GM18951 (cell line): ENCODE results near the gene VAMP2.

ENCODE experiments used
- POLR2A ChIP-seq: IDR thresholded peaks from 4 replicates; pipeline ENCODE4 v1.6.1; 2011; ENCODE audit warnings: mild to moderate bottlenecking; ENCODE audit not compliant: insufficient read length, insufficient read depth; ENCODE audit errors: extremely low read depth
- in situ Hi-C: fragments of 300-500 bp; cut with MboI; formaldehyde crosslinking; loops from one replicate; pipeline ENCODE4 v1.12.0; 2022; ENCODE audit warnings: low sequenced_read_pairs, mixed read lengths, inconsistent platforms; ENCODE audit not compliant: unreplicated experiment

Gene VAMP2, protein sequence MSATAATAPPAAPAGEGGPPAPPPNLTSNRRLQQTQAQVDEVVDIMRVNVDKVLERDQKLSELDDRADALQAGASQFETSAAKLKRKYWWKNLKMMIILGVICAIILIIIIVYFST

DNA sequence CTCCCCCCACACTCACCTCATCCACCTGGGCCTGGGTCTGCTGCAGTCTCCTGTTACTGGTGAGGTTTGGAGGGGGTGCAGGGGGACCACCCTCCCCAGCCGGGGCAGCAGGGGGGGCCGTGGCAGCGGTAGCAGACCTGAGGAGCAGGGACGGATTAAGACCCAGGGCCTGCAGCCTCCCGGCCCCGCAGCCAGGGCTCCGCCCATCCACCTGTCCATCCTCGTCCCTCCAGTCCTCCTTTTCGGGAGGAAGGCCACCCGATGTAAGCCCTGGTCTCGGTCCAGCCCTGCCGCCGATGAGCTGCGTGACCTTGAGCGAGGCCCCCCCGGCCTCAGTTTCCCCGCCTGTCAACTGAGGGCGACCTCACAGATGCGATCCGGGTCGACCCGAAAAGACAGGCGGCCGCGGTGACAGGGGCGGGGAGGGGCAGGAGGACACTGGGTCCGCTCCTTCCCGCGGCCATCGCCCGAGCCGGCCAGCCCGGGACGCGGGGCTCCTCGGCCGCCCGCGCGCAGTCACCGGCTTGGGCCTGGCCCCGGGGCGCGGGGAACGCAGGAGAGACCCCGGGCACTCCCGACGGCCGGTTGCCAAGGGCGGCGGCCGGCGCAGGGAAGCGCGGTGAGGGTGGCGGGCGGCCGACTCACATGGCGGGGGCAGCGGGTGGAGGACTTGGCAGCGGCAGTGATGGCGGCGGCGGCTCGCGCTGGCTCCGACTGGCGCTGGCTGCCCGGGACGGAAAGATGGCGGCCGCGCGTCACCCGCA lies at the start of gene VAMP2:
Gene VAMP2 (minus strand): TSS at position 716 of the 764 bp plus-strand sequence. CDS start 69 bp downstream, at position 647.
- in situ Hi-C loops = no loop called here
- peak; percentile 82 for TF ChIP-seq POLR2A

DNA sequence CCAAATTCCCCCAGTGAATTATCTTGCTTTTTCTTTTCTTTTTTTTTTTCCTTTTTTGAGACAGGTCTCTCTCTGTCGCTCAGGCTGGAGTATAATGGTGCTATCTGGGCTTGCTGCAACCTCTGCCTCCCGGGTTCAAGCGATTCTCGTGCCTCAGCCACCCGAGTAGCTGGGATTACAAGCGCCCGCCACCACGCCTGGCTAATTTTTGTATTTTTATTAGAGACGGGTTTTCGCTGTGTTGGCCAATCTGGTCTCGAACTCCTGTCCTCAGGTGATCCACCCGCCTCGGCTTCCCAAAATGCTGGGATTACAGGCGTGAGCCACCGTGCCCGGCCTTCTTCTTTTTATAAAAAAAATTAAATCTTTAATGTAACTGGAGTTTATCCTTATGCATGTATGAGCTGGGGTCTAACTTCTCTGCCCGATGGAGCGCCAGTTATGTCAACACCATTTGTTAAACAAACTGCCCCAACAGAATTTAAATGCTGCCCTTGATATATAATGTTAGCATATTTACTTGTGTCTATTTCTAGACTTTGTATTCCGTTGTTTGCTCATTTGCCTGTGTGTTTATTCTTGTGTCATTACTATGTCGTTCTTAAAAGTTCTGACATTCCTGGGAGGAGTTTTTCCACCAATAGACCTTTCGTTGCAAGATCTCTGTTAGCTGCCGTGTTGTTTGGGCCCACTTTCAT lies 48.2 kb upstream of the VAMP2 start:
- in situ Hi-C loops = no loop called here
- no peak for TF ChIP-seq POLR2A

DNA sequence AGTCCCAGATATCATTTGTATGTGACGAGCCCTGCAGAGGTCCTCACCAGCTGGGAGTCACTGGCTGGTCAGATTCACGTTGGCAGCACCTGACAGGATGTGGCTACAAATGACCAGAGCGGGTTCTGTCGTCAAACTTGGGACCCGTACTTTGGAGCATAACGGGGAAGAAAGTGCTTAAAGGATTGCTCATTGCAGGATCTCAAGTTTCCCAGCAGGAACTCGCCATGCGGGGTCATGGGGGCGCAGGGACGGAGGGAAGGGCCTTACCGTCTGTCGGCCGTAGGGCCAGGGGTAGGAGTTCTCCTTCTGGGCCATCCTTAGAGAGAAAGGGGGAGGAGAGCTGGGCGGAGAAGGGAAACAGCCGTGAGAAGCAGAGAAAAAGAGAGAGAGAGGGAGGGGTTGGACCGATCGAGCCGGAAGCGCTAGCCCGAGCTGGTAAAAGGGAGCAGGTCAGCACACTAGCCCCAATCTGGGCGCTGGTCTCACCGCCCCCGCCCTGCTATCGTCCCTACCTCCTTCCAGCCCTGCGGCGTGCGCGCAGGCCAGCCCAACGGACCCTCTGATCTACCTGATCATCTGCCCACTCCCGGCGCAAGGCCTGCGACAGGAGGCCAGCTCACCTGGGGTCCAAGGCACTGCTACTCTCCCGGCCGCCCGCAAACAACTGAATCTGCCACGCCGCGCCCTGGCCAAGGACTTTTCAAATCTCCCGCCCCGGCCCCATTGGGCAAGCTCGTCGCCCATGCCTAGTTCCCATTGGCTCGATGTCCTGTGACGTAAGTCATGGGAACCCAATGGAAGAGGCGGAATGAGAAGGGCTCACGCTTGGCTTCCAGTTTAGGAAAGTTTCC lies 47.4 kb upstream of the VAMP2 start, which contains the start of gene AURKB:
Gene AURKB (minus strand): TSS at position 669 of the 854 bp plus-strand sequence. CDS start 351 bp downstream, at position 318.
- in situ Hi-C loops = no loop called here
- peak; percentile 95 for TF ChIP-seq POLR2A

DNA sequence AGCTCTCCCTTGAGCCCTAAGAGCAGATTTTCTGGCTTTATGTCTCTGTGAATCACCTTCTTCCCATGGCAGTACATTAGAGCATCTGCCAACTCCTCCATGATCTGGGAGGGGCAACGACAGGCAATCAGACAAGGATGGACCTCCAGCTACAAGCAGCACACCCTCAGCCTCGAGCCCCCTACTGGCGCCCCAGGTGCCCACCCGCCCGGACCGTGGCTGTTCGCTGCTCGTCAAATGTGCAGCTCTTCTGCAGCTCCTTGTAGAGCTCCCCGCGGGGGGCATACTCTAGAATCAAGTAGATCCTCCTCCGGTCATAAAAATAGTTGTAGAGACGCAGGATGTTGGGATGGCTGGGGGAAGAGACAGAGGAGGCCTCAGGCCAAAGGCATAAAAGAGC lies 43.8 kb upstream of the VAMP2 start:
- in situ Hi-C loops = no loop called here
- no peak for TF ChIP-seq POLR2A

DNA sequence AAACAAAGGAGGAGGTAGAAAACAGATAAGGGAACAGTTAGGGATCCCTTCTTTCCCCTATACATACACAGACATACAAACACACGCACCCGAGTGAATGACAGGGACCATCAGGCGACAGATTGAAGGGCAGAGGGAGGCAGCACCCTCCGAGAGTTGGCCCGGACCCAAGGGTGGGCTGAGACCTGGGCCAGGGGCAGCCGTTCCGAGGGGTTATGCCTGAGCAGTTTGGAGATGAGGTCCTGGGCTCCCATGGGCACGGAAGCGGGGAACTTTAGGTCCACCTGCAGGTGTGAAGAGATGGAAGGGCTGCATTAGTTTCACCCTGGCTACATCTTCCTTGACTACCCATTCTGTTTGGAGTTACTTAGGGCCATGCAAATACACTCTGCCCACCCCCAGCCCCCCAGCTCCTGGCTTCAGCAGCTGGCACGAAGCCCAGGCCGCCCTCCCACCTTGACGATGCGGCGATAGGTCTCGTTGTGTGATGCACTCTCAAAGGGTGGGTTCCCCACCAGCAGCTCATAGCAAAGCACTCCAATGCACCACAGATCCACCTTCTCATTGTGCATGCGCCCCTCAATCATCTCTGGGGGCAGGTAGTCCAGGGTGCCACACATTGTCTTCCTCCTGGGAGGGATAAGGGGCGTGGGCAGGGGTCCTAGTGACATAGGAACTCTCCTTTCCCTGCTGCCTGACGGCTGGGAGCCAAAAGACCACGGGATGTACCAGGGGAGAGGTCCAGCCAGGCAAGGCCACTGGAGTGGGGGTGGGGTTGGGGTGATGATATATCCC lies 42.2 kb upstream of the VAMP2 start:
- peak; percentile 14 for TF ChIP-seq POLR2A
- in situ Hi-C loops = no loop called here

DNA sequence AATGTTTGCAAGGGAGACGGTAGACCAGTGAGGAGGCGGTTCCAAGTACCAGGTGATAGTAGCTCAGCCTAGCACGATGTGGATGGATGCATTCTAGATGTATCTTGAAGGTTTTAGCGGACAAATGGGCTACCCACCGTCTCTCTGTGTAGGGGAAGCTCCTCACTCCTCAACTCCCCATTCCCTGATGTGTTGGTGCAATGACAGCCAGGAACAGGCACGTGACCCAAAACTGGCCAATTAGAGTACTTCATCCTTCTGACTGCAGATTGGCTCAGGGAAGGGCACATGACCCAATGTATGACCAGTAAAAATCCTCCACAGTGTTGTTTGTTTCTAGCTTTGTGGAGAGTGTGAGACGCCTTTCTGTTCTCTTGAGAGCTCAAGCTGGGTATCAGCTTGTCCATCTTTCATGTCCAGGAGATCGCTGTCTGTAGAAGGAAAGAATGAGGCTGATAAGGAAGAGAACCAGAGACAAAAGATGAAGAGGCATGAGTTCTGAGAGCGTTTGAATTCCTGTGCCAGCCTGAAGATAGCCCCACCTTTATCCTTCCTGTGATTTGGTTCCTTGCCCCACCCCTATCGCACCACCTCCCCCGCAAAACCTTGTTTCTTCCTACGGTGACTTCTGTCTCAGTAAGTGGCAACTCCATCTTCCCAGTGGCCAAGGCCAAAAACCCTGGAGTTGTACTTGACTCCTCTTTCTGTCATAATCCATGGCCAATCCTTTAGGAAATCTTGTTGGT lies 29.5 kb upstream of the VAMP2 start:
- peak; percentile 49 for TF ChIP-seq POLR2A
- in situ Hi-C loops = no loop called here

DNA sequence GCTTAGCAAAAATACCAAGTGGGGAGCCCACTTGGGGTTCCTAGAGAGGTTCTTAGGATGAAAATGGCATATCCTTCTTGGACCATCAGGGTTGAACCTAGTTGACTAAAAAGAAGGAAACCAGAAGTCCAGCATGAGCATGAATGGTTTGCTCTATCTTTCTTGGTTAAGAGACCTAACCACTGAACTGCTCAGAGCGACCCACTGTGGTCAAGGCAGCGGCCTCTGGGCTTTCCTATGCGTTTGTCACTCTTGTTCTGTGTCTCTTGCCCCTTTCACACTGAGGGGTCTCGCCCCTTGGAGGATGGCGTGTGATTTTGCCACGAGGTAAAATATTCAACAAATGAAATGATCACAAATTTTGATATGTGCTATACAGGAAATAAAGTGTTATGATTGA lies 27.8 kb upstream of the VAMP2 start:
- in situ Hi-C loops = no loop called here
- TF ChIP-seq POLR2A = no peak

DNA sequence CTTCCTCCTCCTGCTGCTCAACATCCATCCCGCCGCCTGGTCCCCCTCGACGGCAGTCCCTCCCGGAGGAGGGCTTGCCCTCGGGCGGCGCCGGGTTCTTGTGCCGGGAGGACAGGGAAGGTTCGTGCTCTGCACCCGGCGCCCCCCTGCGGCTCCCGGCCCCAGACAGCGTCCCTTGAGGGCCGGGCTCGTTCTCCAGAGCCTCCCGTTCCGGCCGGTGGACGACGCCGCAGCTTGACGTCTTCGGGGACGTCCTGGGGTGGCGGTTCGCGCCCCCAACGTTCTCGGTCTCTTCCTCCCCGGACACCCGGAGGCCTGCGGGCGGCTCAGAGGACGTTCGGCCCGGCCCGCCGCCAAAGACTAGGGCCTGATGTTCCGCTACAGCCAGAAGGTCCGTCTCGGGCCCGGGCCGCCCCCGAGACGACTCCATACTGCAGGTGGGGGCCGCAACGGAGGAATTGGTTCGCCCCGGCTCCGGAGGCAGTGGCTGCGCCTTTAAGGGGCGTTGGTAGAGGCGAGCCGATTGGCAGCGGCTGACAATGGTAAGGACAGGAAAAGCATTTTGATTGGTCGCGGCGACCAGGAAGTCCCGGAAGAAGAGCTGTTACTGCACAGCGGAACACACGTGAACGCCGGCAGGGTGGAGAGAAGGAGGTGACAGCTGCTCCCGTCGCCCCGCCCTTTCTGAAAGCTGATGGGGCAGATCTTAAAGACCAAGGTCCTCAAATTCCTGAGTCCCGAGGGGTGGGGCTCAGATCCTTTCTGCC lies 27.1 kb upstream of the VAMP2 start, which contains the start of gene BORCS6:
Gene BORCS6 (minus strand): TSS at position 470 of the 767 bp plus-strand sequence. CDS start 40 bp downstream, at position 430.
- TF ChIP-seq POLR2A = peak; percentile 85
- in situ Hi-C loops = no loop called here

DNA sequence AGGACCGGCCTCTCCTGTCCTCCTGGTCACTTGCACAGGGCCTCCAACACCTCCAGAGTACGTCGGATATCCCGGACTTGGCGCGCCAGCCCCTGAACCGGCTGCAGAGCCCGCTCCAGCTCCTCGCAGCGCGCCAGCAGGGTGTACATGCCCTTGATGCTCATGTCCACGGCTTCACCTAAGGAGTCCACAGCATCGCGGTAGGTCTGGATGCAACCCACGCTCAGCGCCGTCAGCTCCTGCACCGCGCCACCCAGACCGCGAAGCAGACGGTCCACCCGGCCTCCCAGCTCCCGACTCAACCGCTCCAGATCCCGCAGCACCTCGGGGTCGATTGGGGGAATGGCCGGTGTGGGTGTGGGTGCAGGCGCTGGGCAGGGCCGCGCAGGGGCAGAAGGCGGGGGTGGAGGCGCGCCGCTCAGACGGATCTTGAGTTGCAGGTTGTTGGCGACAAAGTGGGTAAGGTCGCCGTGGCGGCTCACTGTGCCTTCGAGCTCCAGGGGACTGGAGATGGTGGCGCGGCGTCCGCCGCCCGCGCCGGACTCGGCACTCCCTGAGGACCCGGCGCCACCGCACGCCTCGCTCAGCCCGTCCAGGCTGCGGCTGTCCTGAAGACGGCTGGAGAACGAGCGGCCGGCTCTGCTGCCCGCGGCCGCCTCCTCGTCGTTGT lies 26.4 kb upstream of the VAMP2 start:
- in situ Hi-C loops = no loop called here
- TF ChIP-seq POLR2A = no peak

DNA sequence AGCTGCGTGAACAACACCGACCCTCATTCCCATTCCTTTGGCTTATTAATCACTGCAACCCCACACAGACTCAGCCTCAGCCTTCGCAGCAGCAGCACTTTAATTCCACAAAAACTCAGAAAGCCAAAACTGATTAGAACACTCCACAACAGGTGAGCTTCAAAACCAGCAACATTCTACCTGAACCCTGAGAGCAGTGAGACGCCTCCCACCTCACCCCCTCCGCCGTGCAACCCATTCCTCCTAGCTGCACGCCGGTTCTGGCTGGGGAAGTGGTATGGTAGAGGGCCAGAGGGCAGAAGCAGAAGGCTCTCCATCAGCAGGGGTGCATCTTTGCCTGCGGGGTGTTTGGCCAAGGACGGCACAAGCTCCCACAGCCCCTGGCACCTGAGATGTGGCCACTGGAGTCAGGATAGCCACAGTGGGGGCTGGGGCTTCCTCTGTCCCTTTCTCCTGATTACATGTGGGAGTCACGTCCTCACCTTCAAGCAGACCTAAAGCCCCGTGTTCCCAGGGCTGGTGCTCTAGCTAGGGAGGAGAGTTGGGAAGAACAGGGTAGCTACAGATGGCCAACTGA lies 25.6 kb upstream of the VAMP2 start:
- in situ Hi-C loops = no loop called here
- TF ChIP-seq POLR2A = no peak
